Neural progenitor cell (in vitro differentiated cells): ENCODE data around the gene WDR93. TPM values are rescaled to one million over a fixed set of nuclear protein-coding genes. Genes with fewer than 3 reads are reported as not detected.

ENCODE experiments used
- DNase-seq: peaks from one replicate; pipeline ENCODE4 v3.0.0-alpha.2; 2016; ENCODE audit warnings: low spot score
- H2AFZ ChIP-seq: fragments of 200-600 bp; sonication (generic); replicated peaks from 2 replicates; pipeline ENCODE4 v1.6.1; 2016; ENCODE audit warnings: antibody characterized with exemption
- H3F3A ChIP-seq: fragments of 200-600 bp; sonication (generic); 2 replicates; pipeline ENCODE4 v1.6.1; 2016; ENCODE audit warnings: antibody characterized with exemption, low read depth
- H3K27ac ChIP-seq: fragments of 200-600 bp; sonication (generic); 2 replicates; pipeline ENCODE4 v1.5.1; 2016; ENCODE audit warnings: mild to moderate bottlenecking
- H3K27me3 ChIP-seq: fragments of 200-600 bp; sonication (generic); 2 replicates; pipeline ENCODE4 v1.6.1; 2016; ENCODE audit warnings: mild to moderate bottlenecking, moderate library complexity
- H3K36me3 ChIP-seq: fragments of 200-600 bp; sonication (generic); 2 replicates; pipeline ENCODE4 v1.5.1; 2016
- H3K4me1 ChIP-seq: fragments of 200-600 bp; sonication (generic); 2 replicates; pipeline ENCODE4 v1.6.1; 2016; ENCODE audit warnings: mixed run types
- H3K4me2 ChIP-seq: fragments of 200-600 bp; sonication (generic); 2 replicates; pipeline ENCODE4 v1.6.1; 2016
- H3K4me3 ChIP-seq: fragments of 200-600 bp; sonication (generic); 2 replicates; pipeline ENCODE4 v1.5.1; 2016
- H3K79me2 ChIP-seq: fragments of 200-600 bp; sonication (generic); 2 replicates; pipeline ENCODE4 v1.6.1; 2016; ENCODE audit warnings: low read depth
- H3K9ac ChIP-seq: fragments of 200-600 bp; sonication (generic); 2 replicates; pipeline ENCODE4 v1.6.1; 2016
- H3K9me3 ChIP-seq: fragments of 200-600 bp; sonication (generic); 2 replicates; pipeline ENCODE4 v1.5.1; 2016; ENCODE audit warnings: low read depth
- H4K20me1 ChIP-seq: fragments of 200-600 bp; sonication (generic); 2 replicates; pipeline ENCODE4 v1.6.1; 2016; ENCODE audit warnings: low read depth
- H3K27ac Mint-ChIP-seq: 3 replicates; pipeline ENCODE4 v1.8.0; 2021; ENCODE audit warnings: mixed read lengths
- H3K27me3 Mint-ChIP-seq: 2 replicates; pipeline ENCODE4 v1.8.0; 2022; ENCODE audit warnings: low read depth, mild to moderate bottlenecking, inconsistent platforms, moderate library complexity, mixed read lengths; ENCODE audit not compliant: insufficient read depth
- H3K36me3 Mint-ChIP-seq: 3 replicates; pipeline ENCODE4 v1.8.0; 2021; ENCODE audit warnings: mixed read lengths
- H3K4me1 Mint-ChIP-seq: 3 replicates; pipeline ENCODE4 v1.8.0; 2021; ENCODE audit warnings: mixed read lengths
- H3K4me3 Mint-ChIP-seq: 3 replicates; pipeline ENCODE4 v1.8.0; 2021; ENCODE audit warnings: mild to moderate bottlenecking, moderate library complexity, mixed read lengths
- H3K9me3 Mint-ChIP-seq: 3 replicates; pipeline ENCODE4 v1.8.0; 2020; ENCODE audit warnings: mixed read lengths
- CTCF ChIP-seq: fragments of 200-600 bp; sonication (generic); IDR thresholded peaks from 2 replicates; pipeline ENCODE4 v1.5.1; 2017; ENCODE audit warnings: antibody characterized with exemption, mild to moderate bottlenecking
- EZH2 ChIP-seq: fragments of 200-600 bp; sonication (generic); IDR thresholded peaks from 2 replicates; pipeline ENCODE4 v1.6.1; 2017; ENCODE audit warnings: antibody characterized with exemption, mild to moderate bottlenecking, moderate library complexity
- EZH2phosphoT487 ChIP-seq: fragments of 200-600 bp; sonication (generic); IDR thresholded peaks from 2 replicates; pipeline ENCODE4 v1.6.1; 2017; ENCODE audit warnings: antibody characterized with exemption
- total RNA-seq: library from RNA; depleted of rRNA; stranded (reverse); fragments of >200 nt; gene quantifications from 2 replicates; pipeline ENCODE4 v1.2.3, GENCODE V29; 2015; ENCODE audit warnings: low replicate concordance

Gene WDR93
- total RNA-seq, 1 donor from 2014 or later, result 0.51 TPM

DNA sequence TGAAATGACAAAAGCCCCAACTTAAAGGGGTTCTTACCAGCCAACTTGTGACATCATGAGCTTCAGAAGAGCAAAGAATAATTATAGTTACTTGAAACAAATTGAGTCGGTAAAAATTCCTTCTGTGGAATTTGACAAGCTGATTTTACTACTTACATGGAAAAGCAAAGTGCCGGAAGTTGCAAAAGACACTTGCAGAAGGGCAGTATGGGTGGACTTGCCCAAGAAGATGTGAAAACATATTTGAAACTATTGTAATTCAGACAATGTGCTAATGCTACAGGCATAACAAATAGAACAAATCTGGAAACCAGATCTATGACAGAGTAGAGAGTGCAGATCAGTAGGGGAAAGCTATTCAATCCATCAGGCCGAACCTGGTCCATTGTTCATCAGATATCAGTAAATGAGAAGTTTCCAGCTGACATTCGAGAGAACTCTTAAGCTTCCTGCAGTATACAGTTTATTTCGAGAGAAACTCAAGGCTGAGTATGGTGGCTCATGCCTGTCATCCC, 32.9 kb upstream of the WDR93 start:
- no peak overlapping the region for H3K4me2 ChIP-seq
- no peak overlapping the region for H3K4me3 ChIP-seq
- H3K27ac Mint-ChIP-seq, result no peak overlapping the region
- H3K9me3 ChIP-seq, result no peaks in the 10 kb centered on the region
- no peak overlapping the region for H2AFZ ChIP-seq
- peaks cover 19% of the 10 kb centered on the region for H3K79me2 ChIP-seq
- H3K36me3 ChIP-seq, result no peaks in the 10 kb centered on the region
- peaks cover 26% of the 10 kb centered on the region for H3K27me3 Mint-ChIP-seq
- TF ChIP-seq EZH2phosphoT487 (no peak), EZH2 (no peak), CTCF (no peak)
- DNase-seq, result no peak
- peaks cover 26% of the 10 kb centered on the region for H3K27me3 ChIP-seq
- H3K27ac ChIP-seq, result no peak overlapping the region
- H3F3A ChIP-seq, result peaks cover 13% of the 10 kb centered on the region
- peaks cover 17% of the 10 kb centered on the region for H3K4me1 Mint-ChIP-seq
- peaks cover 4% of the 10 kb centered on the region for H3K36me3 Mint-ChIP-seq
- H3K4me1 ChIP-seq, result peaks cover 3% of the 10 kb centered on the region
- peaks cover 3% of the 10 kb centered on the region for H4K20me1 ChIP-seq
- no peak overlapping the region for H3K4me3 Mint-ChIP-seq
- H3K9me3 Mint-ChIP-seq, result no peaks in the 10 kb centered on the region
- no peak overlapping the region for H3K9ac ChIP-seq

DNA sequence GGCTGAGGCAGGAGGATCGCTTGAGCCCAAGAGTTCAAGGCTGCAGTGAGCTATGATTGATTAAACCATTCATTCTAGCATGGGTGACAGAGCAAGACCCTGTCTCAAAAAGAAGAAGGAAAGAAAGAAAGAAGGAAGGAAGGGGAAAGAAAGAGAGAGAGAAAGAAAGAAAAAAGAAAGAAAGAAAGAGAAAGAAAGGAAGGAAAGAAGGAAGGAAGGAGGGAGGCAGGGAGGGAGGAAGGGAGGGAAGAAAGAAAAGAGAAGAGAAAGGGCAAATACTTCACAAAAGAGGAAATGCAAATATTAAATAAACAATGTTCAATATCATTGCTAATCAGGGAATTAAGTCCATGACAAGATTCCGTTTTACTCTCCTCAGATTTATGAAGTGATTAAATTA, 31.3 kb upstream of the WDR93 start:
- Histone ChIP-seq H3K79me2 (peaks cover 6% of the 10 kb centered on the region), H3K36me3 (no peaks in the 10 kb centered on the region), H3K27me3 (peaks cover 31% of the 10 kb centered on the region), H3K9ac (no peak overlapping the region), H3F3A (peaks cover 13% of the 10 kb centered on the region), H3K27ac (no peak overlapping the region), H2AFZ (no peak overlapping the region), H3K4me2 (no peak overlapping the region), H3K4me1 (peaks cover 2% of the 10 kb centered on the region), H3K4me3 (no peak overlapping the region), H4K20me1 (no peaks in the 10 kb centered on the region), H3K9me3 (no peaks in the 10 kb centered on the region)
- Mint-ChIP-seq H3K27me3 (peaks cover 26% of the 10 kb centered on the region), H3K27ac (no peak overlapping the region), H3K4me3 (no peak overlapping the region), H3K9me3 (no peaks in the 10 kb centered on the region), H3K36me3 (peaks cover 3% of the 10 kb centered on the region), H3K4me1 (peaks cover 11% of the 10 kb centered on the region)
- TF ChIP-seq CTCF (no peak), EZH2phosphoT487 (no peak)
- DNase-seq, result no peak

- no peak overlapping the region for H3K27ac Mint-ChIP-seq
- H3K27me3 Mint-ChIP-seq, result peaks cover 27% of the 10 kb centered on the region
- H3F3A ChIP-seq, result peaks cover 21% of the 10 kb centered on the region
- H3K9ac ChIP-seq, result no peak overlapping the region
- H3K79me2 ChIP-seq, result no peaks in the 10 kb centered on the region
- no peak overlapping the region for H3K4me3 Mint-ChIP-seq
- peaks cover 13% of the 10 kb centered on the region for H3K4me1 Mint-ChIP-seq
- H3K27ac ChIP-seq, result no peak overlapping the region
- H3K9me3 ChIP-seq, result no peaks in the 10 kb centered on the region
- no peak for TF ChIP-seq EZH2
- no peak for TF ChIP-seq EZH2phosphoT487
- TF ChIP-seq CTCF, result no peak
- H3K36me3 ChIP-seq, result no peaks in the 10 kb centered on the region
- no peak for DNase-seq
- H3K27me3 ChIP-seq, result peaks cover 44% of the 10 kb centered on the region
- H4K20me1 ChIP-seq, result no peaks in the 10 kb centered on the region
- H2AFZ ChIP-seq, result no peak overlapping the region
- no peaks in the 10 kb centered on the region for H3K36me3 Mint-ChIP-seq
- H3K9me3 Mint-ChIP-seq, result no peaks in the 10 kb centered on the region
- no peak overlapping the region for H3K4me2 ChIP-seq
- H3K4me1 ChIP-seq, result peaks cover 7% of the 10 kb centered on the region
- H3K4me3 ChIP-seq, result no peak overlapping the region
Measured at GRCh38 chr15:89660556-89660955, 30.1 kb upstream of the WDR93 start.
